Measurements from ENCODE around the gene ETV3L.

Gene ETV3L

GRCh38 chr1:157099633-157100009 is at the start of gene ETV3L:
TSS of gene ETV3L (minus strand) at chr1:157099808. CDS start at chr1:157099523, 285 bp downstream.
- DNase-seq (ENCODE audit: low read depth in 4 of 4, low spot score in 1 of 4), result no peak

GRCh38 chr1:157147906-157148700 is 48.5 kb upstream of the ETV3L start:
- no peak for DNase-seq (ENCODE audit: low read depth in 4 of 4, low spot score in 1 of 4)

GRCh38 chr1:157147037-157147436 is 47.4 kb upstream of the ETV3L start:
- no peak for DNase-seq (ENCODE audit: low read depth in 4 of 4, low spot score in 1 of 4)

- DNase-seq (ENCODE audit: low read depth in 4 of 4, low spot score in 1 of 4), result no peak
These were observed 46.6 kb upstream of the ETV3L start for GRCh38 chr1:157146244-157146643.

GRCh38 chr1:157145076-157145475 is 45.5 kb upstream of the ETV3L start:
- DNase-seq (ENCODE audit: low read depth in 4 of 4, low spot score in 1 of 4), result no peak

- no peak for DNase-seq (ENCODE audit: low read depth in 4 of 4, low spot score in 1 of 4)
These were observed 44.9 kb upstream of the ETV3L start for GRCh38 chr1:157144509-157144908.

- DNase-seq (ENCODE audit: low read depth in 4 of 4, low spot score in 1 of 4), result no peak
These were observed 43.3 kb upstream of the ETV3L start for GRCh38 chr1:157142765-157143423.

GRCh38 chr1:157142201-157142600 is 42.6 kb upstream of the ETV3L start:
- no peak for DNase-seq (ENCODE audit: low read depth in 4 of 4, low spot score in 1 of 4)

- no peak for DNase-seq (ENCODE audit: low read depth in 4 of 4, low spot score in 1 of 4)
These were observed 41.7 kb upstream of the ETV3L start for GRCh38 chr1:157141212-157141855.

GRCh38 chr1:157140063-157140588 is 40.5 kb upstream of the ETV3L start:
- DNase-seq (ENCODE audit: low read depth in 4 of 4, low spot score in 1 of 4), result no peak

- DNase-seq (ENCODE audit: low read depth in 4 of 4, low spot score in 1 of 4), result no peak
These were observed 39.6 kb upstream of the ETV3L start for GRCh38 chr1:157139052-157139715.

GRCh38 chr1:157138220-157139051 is 38.8 kb upstream of the ETV3L start, which contains the start of gene ETV3:
TSS of gene ETV3 (minus strand) at chr1:157138395. CDS start at chr1:157136352, 2,043 bp downstream.
- DNase-seq (ENCODE audit: low read depth in 4 of 4, low spot score in 1 of 4), result peak; percentile 48 to 83 (median 69)

GRCh38 chr1:157137408-157138219 is 38.0 kb upstream of the ETV3L start:
- DNase-seq (ENCODE audit: low read depth in 4 of 4, low spot score in 1 of 4), result no peak

- no peak for DNase-seq (ENCODE audit: low read depth in 4 of 4, low spot score in 1 of 4)
These were observed 37.4 kb upstream of the ETV3L start for GRCh38 chr1:157137046-157137407.

GRCh38 chr1:157136133-157136532 is 36.5 kb upstream of the ETV3L start:
- DNase-seq (ENCODE audit: low read depth in 4 of 4, low spot score in 1 of 4), result no peak

GRCh38 chr1:157135646-157136045 is 36.0 kb upstream of the ETV3L start:
- no peak for DNase-seq (ENCODE audit: low read depth in 4 of 4, low spot score in 1 of 4)

GRCh38 chr1:157135070-157135469 is 35.5 kb upstream of the ETV3L start:
- DNase-seq (ENCODE audit: low read depth in 4 of 4, low spot score in 1 of 4), result no peak

GRCh38 chr1:157134442-157134841 is 34.8 kb upstream of the ETV3L start:
- no peak for DNase-seq (ENCODE audit: low read depth in 4 of 4, low spot score in 1 of 4)

GRCh38 chr1:157133426-157133825 is 33.8 kb upstream of the ETV3L start:
- no peak for DNase-seq (ENCODE audit: low read depth in 4 of 4, low spot score in 1 of 4)

All from stimulated activated CD4-positive, alpha-beta T cell treated with anti-CD3 and anti-CD28 coated beads, Interleukin-1b, Interleukin-23, amount 100 ng/mL, for 24 hours (primary cell).